Keratinocyte (primary cell): ENCODE results near the gene TUBA3C.

Source experiments
- CTCF ChIP-seq, 3 experiments: IDR thresholded peaks in 1 of 3; conservative IDR thresholded peaks in 1 of 3; optimal IDR thresholded peaks in 1 of 3; 2 replicates in 2 of 3; 3 replicates in 1 of 3; pipeline versions ENCODE3 to v1.5.1; 2011; ENCODE audit warnings: low read length in 3 of 3, mild to moderate bottlenecking in 3 of 3, moderate library complexity in 2 of 3, control low read depth in 1 of 3, inconsistent platforms in 1 of 3; ENCODE audit not compliant: insufficient read depth in 2 of 3; ENCODE audit errors: extremely low read depth in 1 of 3
- EZH2 ChIP-seq: IDR thresholded peaks from one replicate; pipeline ENCODE4 v1.6.1; 2012; ENCODE audit warnings: inconsistent platforms, mild to moderate bottlenecking, low read length, moderate library complexity

- TF ChIP-seq CTCF (optimal IDR thresholded peaks at IDR 0.05 in 1 of 3, IDR thresholded peaks at IDR 0.05 in 1 of 3, conservative IDR thresholded peaks at IDR 0.05 in 1 of 3; ENCODE audit: extremely low read depth in 1 of 3, insufficient read depth in 2 of 3, low read length in 3 of 3) (no peak), EZH2 (no peak)
These were observed 10.1 kb downstream of the TUBA3C start for GRCh38 chr13:19171563-19171962.
